Measurements from ENCODE around the gene HOMER2. TPM values are rescaled to one million over a fixed set of nuclear protein-coding genes. Genes with fewer than 3 reads are reported as not detected.

The HOMER2 gene
- total RNA-seq, 1 donor = 11.6 TPM

- H3K27ac ChIP-seq (ENCODE audit: low read depth, low read length) = no peak overlapping the region
- no peak for DNase-seq (ENCODE audit: insufficient read length, low spot score, missing footprints)
- H4K20me1 ChIP-seq (ENCODE audit: insufficient read depth, low read length) = no peaks in the 10 kb centered on the region
- H3K4me3 ChIP-seq (ENCODE audit: insufficient read depth, low read length) = no peak overlapping the region
- TF ChIP-seq, protein P1, sequence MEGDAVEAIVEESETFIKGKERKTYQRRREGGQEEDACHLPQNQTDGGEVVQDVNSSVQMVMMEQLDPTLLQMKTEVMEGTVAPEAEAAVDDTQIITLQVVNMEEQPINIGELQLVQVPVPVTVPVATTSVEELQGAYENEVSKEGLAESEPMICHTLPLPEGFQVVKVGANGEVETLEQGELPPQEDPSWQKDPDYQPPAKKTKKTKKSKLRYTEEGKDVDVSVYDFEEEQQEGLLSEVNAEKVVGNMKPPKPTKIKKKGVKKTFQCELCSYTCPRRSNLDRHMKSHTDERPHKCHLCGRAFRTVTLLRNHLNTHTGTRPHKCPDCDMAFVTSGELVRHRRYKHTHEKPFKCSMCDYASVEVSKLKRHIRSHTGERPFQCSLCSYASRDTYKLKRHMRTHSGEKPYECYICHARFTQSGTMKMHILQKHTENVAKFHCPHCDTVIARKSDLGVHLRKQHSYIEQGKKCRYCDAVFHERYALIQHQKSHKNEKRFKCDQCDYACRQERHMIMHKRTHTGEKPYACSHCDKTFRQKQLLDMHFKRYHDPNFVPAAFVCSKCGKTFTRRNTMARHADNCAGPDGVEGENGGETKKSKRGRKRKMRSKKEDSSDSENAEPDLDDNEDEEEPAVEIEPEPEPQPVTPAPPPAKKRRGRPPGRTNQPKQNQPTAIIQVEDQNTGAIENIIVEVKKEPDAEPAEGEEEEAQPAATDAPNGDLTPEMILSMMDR (IDR thresholded peaks at IDR 0.05; ENCODE audit: extremely low read depth, low read depth, low read length) = no peak
- H3K4me2 ChIP-seq (ENCODE audit: insufficient read depth, low read length) = no peak overlapping the region
- H3K27me3 ChIP-seq (ENCODE audit: insufficient read depth, low read length) = peaks cover 3% of the 10 kb centered on the region
- peaks cover 7% of the 10 kb centered on the region for H3K4me1 ChIP-seq (ENCODE audit: insufficient read depth, low read length)
- no peaks in the 10 kb centered on the region for H3K36me3 ChIP-seq (ENCODE audit: insufficient read depth, low read length)
- H3K79me2 ChIP-seq (ENCODE audit: insufficient read depth, low read length) = no peaks in the 10 kb centered on the region
- H2AFZ ChIP-seq (ENCODE audit: low read length) = no peak overlapping the region
- no peaks in the 10 kb centered on the region for H3K9me3 ChIP-seq (ENCODE audit: low read depth, low read length)
These were observed 6.9 kb upstream of the HOMER2 start for GRCh38 chr15:82959423-82959822.

DNA sequence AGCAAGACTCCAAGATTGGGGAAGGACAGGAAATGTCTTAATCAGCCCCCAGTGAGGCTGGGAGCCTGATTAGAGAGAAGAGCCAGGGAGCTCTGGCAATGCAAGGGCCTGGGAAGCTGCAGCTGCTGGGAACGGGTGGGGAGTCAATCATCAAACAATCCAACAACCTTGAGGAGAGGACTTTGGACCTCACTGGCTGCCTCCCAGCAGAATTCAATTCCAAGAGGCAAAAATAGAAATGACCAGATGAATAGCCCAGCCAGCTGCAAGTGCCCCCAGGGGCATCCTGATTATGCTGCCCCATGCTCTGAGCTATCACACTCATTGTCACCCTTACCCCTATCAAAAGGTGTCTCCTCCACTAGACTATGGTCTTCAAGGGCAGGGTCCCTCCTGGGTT, 6.1 kb upstream of the HOMER2 start:
- H3K4me2 ChIP-seq (ENCODE audit: insufficient read depth, low read length) = no peak overlapping the region
- H3K27me3 ChIP-seq (ENCODE audit: insufficient read depth, low read length) = peaks cover 3% of the 10 kb centered on the region
- no peaks in the 10 kb centered on the region for H3K36me3 ChIP-seq (ENCODE audit: insufficient read depth, low read length)
- TF ChIP-seq, protein P1 (IDR thresholded peaks at IDR 0.05; ENCODE audit: extremely low read depth, low read depth, low read length) = no peak
- H3K79me2 ChIP-seq (ENCODE audit: insufficient read depth, low read length) = no peaks in the 10 kb centered on the region
- no peaks in the 10 kb centered on the region for H3K9me3 ChIP-seq (ENCODE audit: low read depth, low read length)
- peaks cover 1% of the 10 kb centered on the region for H3K4me1 ChIP-seq (ENCODE audit: insufficient read depth, low read length)
- no peak overlapping the region for H3K27ac ChIP-seq (ENCODE audit: low read depth, low read length)
- no peak overlapping the region for H2AFZ ChIP-seq (ENCODE audit: low read length)
- DNase-seq (ENCODE audit: insufficient read length, low spot score, missing footprints) = no peak
- no peaks in the 10 kb centered on the region for H4K20me1 ChIP-seq (ENCODE audit: insufficient read depth, low read length)
- no peak overlapping the region for H3K4me3 ChIP-seq (ENCODE audit: insufficient read depth, low read length)

- Histone ChIP-seq H3K27ac (ENCODE audit: low read depth, low read length) (no peak overlapping the region), H3K9me3 (ENCODE audit: low read depth, low read length) (no peaks in the 10 kb centered on the region), H3K79me2 (ENCODE audit: insufficient read depth, low read length) (no peaks in the 10 kb centered on the region), H3K36me3 (ENCODE audit: insufficient read depth, low read length) (no peaks in the 10 kb centered on the region), H3K4me1 (ENCODE audit: insufficient read depth, low read length) (peaks cover 9% of the 10 kb centered on the region), H3K4me2 (ENCODE audit: insufficient read depth, low read length) (peak overlapping the region; percentile 80), H3K4me3 (ENCODE audit: insufficient read depth, low read length) (peak overlapping the region; percentile 67), H2AFZ (ENCODE audit: low read length) (peak overlapping the region; percentile 41), H3K27me3 (ENCODE audit: insufficient read depth, low read length) (peaks cover 8% of the 10 kb centered on the region), H4K20me1 (ENCODE audit: insufficient read depth, low read length) (peaks cover 4% of the 10 kb centered on the region)
- TF ChIP-seq, protein P1 (IDR thresholded peaks at IDR 0.05; ENCODE audit: extremely low read depth, low read depth, low read length) = no peak
- peak; percentile 92 for DNase-seq (ENCODE audit: insufficient read length, low spot score, missing footprints)
These were observed 905 bp downstream of the HOMER2 start for GRCh38 chr15:82951472-82952157.

GRCh38 chr15:82950746-82951370, 1.7 kb downstream of the HOMER2 start:
- H3K79me2 ChIP-seq (ENCODE audit: insufficient read depth, low read length) = no peaks in the 10 kb centered on the region
- peak overlapping the region; percentile 20 for H2AFZ ChIP-seq (ENCODE audit: low read length)
- H3K4me1 ChIP-seq (ENCODE audit: insufficient read depth, low read length) = peaks cover 9% of the 10 kb centered on the region
- TF ChIP-seq, protein P1 (IDR thresholded peaks at IDR 0.05; ENCODE audit: extremely low read depth, low read depth, low read length) = no peak
- H3K36me3 ChIP-seq (ENCODE audit: insufficient read depth, low read length) = no peaks in the 10 kb centered on the region
- H3K27me3 ChIP-seq (ENCODE audit: insufficient read depth, low read length) = peaks cover 8% of the 10 kb centered on the region
- no peak overlapping the region for H3K27ac ChIP-seq (ENCODE audit: low read depth, low read length)
- H3K9me3 ChIP-seq (ENCODE audit: low read depth, low read length) = no peaks in the 10 kb centered on the region
- no peak overlapping the region for H3K4me2 ChIP-seq (ENCODE audit: insufficient read depth, low read length)
- peaks cover 4% of the 10 kb centered on the region for H4K20me1 ChIP-seq (ENCODE audit: insufficient read depth, low read length)
- peak; percentile 72 for DNase-seq (ENCODE audit: insufficient read length, low spot score, missing footprints)
- no peak overlapping the region for H3K4me3 ChIP-seq (ENCODE audit: insufficient read depth, low read length)

All from osteoblast (primary cell).